ENCODE data around the gene SERINC2. TPM values are rescaled to one million over a fixed set of nuclear protein-coding genes. Genes with fewer than 3 reads are reported as not detected.

The SERINC2 gene
- total and polyA plus RNA-seq, 10 of the 15 experiments (the other 5 are each of a cell fraction or from before 2014, with no cell fraction given) = 0.02 to 9.4 (median 0.50) TPM

DNA sequence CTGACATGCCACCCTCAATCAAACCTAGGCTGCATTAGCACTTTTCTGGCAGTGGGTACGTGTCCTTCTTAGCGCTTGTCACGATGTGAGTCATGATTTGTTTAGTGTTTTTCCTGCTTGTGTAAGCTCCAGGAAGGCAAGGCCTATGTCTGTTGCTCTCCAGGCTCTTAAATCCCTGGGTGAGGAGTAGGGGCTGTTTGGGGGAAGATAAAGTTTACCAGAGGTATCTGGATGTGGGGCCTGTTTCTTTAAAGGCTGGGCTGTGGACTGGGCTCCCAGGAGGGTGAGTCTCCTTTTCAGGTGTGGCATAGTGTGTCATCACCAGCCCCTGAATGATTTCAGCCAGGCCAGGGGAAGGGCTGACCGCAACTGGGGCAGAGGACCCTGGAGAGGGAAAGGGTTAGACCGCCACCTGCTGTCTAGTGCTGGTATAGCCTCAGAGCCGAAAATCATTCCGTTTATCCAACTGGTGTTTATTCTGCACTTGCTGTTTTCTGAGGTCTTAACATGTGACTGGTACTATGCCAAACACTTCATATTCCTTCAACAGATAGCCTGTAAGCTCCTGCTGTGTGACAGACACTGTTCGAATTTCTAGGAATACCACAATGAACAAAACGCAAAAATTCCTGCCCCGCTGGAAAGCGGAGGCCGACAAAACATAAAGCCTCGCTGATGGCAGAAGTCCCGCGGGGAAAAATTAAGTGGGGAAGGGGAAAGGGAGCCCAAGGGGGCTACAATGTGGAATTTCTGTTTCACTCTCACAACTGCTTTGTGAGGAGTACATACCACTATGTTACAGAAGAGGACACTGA, 9.7 kb downstream of the SERINC2 start (continued):
- TF ChIP-seq ZBTB4 (CRISPR knock-in tag; IDR thresholded peaks at IDR 0.05) (no peak), ZSCAN29 (IDR thresholded peaks at IDR 0.05) (no peak), ZNF622 (IDR thresholded peaks at IDR 0.05) (no peak), ZNF24 (IDR thresholded peaks at IDR 0.05) (no peak), USF2 (IDR thresholded peaks at IDR 0.05; ENCODE audit: borderline replicate concordance, low read depth, low read length) (no peak), HDAC2 (IDR thresholded peaks at IDR 0.05) (no peak), EED (IDR thresholded peaks at IDR 0.05; ENCODE audit: low read depth) (no peak), IKZF1 (conservative IDR thresholded peaks at IDR 0.05) (peak; percentile 10; the same call in 1 of the 2 replicates), CHD2 (IDR thresholded peaks at IDR 0.05; ENCODE audit: borderline replicate concordance, low read depth, low read length) (no peak), EZH2 (IDR thresholded peaks at IDR 0.05; ENCODE audit: borderline replicate concordance, control insufficient read depth, low read depth, low read length) (no peak), ZBTB40 (IDR thresholded peaks at IDR 0.05; ENCODE audit: borderline replicate concordance) (no peak), NBN (IDR thresholded peaks at IDR 0.05) (0 out of 2 replicates have a peak, but pooled peaks have one; percentile 12), RCOR1 (conservative IDR thresholded peaks at IDR 0.05; ENCODE audit: low read depth, low read length) (no peak), NR2C2 (IDR thresholded peaks at IDR 0.05; ENCODE audit: borderline replicate concordance, control insufficient read depth, insufficient read length, low read depth) (no peak)
- TF ChIP-seq, protein P1, sequence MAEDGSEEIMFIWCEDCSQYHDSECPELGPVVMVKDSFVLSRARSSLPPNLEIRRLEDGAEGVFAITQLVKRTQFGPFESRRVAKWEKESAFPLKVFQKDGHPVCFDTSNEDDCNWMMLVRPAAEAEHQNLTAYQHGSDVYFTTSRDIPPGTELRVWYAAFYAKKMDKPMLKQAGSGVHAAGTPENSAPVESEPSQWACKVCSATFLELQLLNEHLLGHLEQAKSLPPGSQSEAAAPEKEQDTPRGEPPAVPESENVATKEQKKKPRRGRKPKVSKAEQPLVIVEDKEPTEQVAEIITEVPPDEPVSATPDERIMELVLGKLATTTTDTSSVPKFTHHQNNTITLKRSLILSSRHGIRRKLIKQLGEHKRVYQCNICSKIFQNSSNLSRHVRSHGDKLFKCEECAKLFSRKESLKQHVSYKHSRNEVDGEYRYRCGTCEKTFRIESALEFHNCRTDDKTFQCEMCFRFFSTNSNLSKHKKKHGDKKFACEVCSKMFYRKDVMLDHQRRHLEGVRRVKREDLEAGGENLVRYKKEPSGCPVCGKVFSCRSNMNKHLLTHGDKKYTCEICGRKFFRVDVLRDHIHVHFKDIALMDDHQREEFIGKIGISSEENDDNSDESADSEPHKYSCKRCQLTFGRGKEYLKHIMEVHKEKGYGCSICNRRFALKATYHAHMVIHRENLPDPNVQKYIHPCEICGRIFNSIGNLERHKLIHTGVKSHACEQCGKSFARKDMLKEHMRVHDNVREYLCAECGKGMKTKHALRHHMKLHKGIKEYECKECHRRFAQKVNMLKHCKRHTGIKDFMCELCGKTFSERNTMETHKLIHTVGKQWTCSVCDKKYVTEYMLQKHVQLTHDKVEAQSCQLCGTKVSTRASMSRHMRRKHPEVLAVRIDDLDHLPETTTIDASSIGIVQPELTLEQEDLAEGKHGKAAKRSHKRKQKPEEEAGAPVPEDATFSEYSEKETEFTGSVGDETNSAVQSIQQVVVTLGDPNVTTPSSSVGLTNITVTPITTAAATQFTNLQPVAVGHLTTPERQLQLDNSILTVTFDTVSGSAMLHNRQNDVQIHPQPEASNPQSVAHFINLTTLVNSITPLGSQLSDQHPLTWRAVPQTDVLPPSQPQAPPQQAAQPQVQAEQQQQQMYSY (CRISPR knock-in tag; IDR thresholded peaks at IDR 0.05) = no peak
- TF ChIP-seq, protein P2, sequence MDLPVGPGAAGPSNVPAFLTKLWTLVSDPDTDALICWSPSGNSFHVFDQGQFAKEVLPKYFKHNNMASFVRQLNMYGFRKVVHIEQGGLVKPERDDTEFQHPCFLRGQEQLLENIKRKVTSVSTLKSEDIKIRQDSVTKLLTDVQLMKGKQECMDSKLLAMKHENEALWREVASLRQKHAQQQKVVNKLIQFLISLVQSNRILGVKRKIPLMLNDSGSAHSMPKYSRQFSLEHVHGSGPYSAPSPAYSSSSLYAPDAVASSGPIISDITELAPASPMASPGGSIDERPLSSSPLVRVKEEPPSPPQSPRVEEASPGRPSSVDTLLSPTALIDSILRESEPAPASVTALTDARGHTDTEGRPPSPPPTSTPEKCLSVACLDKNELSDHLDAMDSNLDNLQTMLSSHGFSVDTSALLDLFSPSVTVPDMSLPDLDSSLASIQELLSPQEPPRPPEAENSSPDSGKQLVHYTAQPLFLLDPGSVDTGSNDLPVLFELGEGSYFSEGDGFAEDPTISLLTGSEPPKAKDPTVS (IDR thresholded peaks at IDR 0.05; ENCODE audit: low read depth, low read length) = no peak
